Body of pancreas (tissue), 4 donors: ENCODE measurements around the gene AKAP13. TPM values are rescaled to one million over a fixed set of nuclear protein-coding genes. Genes with fewer than 3 reads are reported as not detected.

ENCODE experiments used
- ATAC-seq: fragments of 150-250 bp; one replicate; pipeline ENCODE4 v1.9.1; 2016
- DNase-seq, 4 donors: peaks; one replicate each; pipeline ENCODE4 v3.0.0-alpha.2; 2019
- H3K27ac ChIP-seq, 4 donors: fragments of 200-600 bp; sonication (generic); 1 replicate in 3 of 4; 2 replicates in 1 of 4; pipeline versions ENCODE4 v1.5.1 to v1.6.1; 2016 to 2019; ENCODE audit warnings: mild to moderate bottlenecking in 1 of 4, mixed read lengths in 1 of 4, moderate library complexity in 1 of 4
- H3K27me3 ChIP-seq, 2 donors: fragments of 200-600 bp; sonication (generic); one replicate each; pipeline ENCODE4 v1.6.0; 2016; ENCODE audit warnings: mild to moderate bottlenecking in 1 of 2
- H3K36me3 ChIP-seq, 2 donors: fragments of 200-600 bp; sonication (generic); replicated peaks in 1 of 2; 2 replicates each; pipeline ENCODE4 v1.5.1; 2016; ENCODE audit warnings: low read depth in 2 of 2; ENCODE audit not compliant: insufficient read depth in 1 of 2
- H3K4me1 ChIP-seq: fragments of 200-600 bp; sonication (generic); one replicate; pipeline ENCODE4 v1.6.0; 2016
- H3K4me3 ChIP-seq, 2 donors: fragments of 200-600 bp; sonication (generic); 1 replicate in 1 of 2; 2 replicates in 1 of 2; pipeline ENCODE4 v1.5.1; 2016 to 2019
- H3K9me3 ChIP-seq, 3 donors: fragments of 200-600 bp; sonication (generic); 1 replicate in 2 of 3; 2 replicates in 1 of 3; pipeline ENCODE4 v1.5.1; 2016
- CTCF ChIP-seq, 7 experiments: fragments of 450-650 bp in 4 of 7; fragments of 200-600 bp in 3 of 7; sonication (generic) in 3 of 7; IDR thresholded peaks; one replicate each; pipeline ENCODE4 v1.5.1; 2016 to 2019; ENCODE audit warnings: antibody characterized with exemption in 7 of 7
- POLR2A ChIP-seq, 3 donors: fragments of 450-650 bp; IDR thresholded peaks; one replicate each; pipeline ENCODE4 v1.6.1; 2016; ENCODE audit warnings: antibody characterized with exemption in 3 of 3, mild to moderate bottlenecking in 2 of 3
- WGBS, 2 donors: methylation state at CpG; one replicate each; pipeline ENCODE4 v1.1.5; 2017; 5-methylcytosine and 5-hydroxymethylcytosine counted together
- intact Hi-C: fragments of 100-400 bp; cut with DNase I; formaldehyde crosslinking; loops from one replicate; pipeline ENCODE4 v1.15.1; 2023
- total RNA-seq, 2 donors: library from RNA; depleted of rRNA; stranded (reverse); fragments of >200 nt; gene quantifications; one replicate each; pipeline ENCODE4 v1.1.0, GENCODE V29; 2016

The AKAP13 gene
- total RNA-seq, 2 donors from 2014 or later, result 102 to 160 TPM

- peaks cover 78% of the 10 kb centered on the region for H3K4me1 ChIP-seq
- intact Hi-C loops, result no loop called here
- no peak overlapping the region for H3K4me3 ChIP-seq
- no peak for TF ChIP-seq POLR2A (IDR thresholded peaks at IDR 0.05)
- TF ChIP-seq CTCF (IDR thresholded peaks at IDR 0.05), result no peak
- DNase-seq (no peak), ATAC-seq (no peak)
- H3K36me3 ChIP-seq, result peaks cover 0 to 1% of the 10 kb centered on the region in 2 donors
- no peaks in the 10 kb centered on the region for H3K27me3 ChIP-seq
- H3K27ac ChIP-seq, result peak overlapping the region in 1 of 4 donors; percentile 18
- no peaks in the 10 kb centered on the region for H3K9me3 ChIP-seq
- 94 to 97% methylated on average over 4 of the region's 4 CpGs for WGBS, 2 donors
These were observed 215.6 kb downstream of the AKAP13 start for GRCh38 chr15:85595804-85596536.

GRCh38 chr15:85597155-85597815, 216.9 kb downstream of the AKAP13 start:
- H3K27ac ChIP-seq, result no peak overlapping the region
- H3K36me3 ChIP-seq, result peaks cover 0 to 1% of the 10 kb centered on the region in 2 donors
- no peaks in the 10 kb centered on the region for H3K9me3 ChIP-seq
- WGBS, 2 donors, result 47% methylated on average over 2 of the region's 2 CpGs
- intact Hi-C loops, result no loop called here
- peaks cover 65% of the 10 kb centered on the region for H3K4me1 ChIP-seq
- no peak overlapping the region for H3K4me3 ChIP-seq
- no peaks in the 10 kb centered on the region for H3K27me3 ChIP-seq
- no peak for ATAC-seq
- no peak for DNase-seq
- no peak for TF ChIP-seq CTCF (IDR thresholded peaks at IDR 0.05)

- H3K9me3 ChIP-seq, result no peaks in the 10 kb centered on the region
- ATAC-seq, result no peak
- intact Hi-C loops, result no loop called here
- H3K4me3 ChIP-seq, result no peak overlapping the region
- WGBS, 2 donors, result 63 to 84% methylated on average over 4 of the region's 4 CpGs
- no peaks in the 10 kb centered on the region for H3K27me3 ChIP-seq
- peaks cover 0 to 1% of the 10 kb centered on the region in 2 donors for H3K36me3 ChIP-seq
- peak overlapping the region in 2 of 4 donors; percentile 4 to 6 for H3K27ac ChIP-seq
- TF ChIP-seq CTCF (IDR thresholded peaks at IDR 0.05) (no peak), POLR2A (IDR thresholded peaks at IDR 0.05) (no peak)
- peaks cover 57% of the 10 kb centered on the region for H3K4me1 ChIP-seq
- no peak for DNase-seq
These were observed 217.8 kb downstream of the AKAP13 start for GRCh38 chr15:85598219-85598618.

- Histone ChIP-seq H3K36me3 (peaks cover 0 to 1% of the 10 kb centered on the region in 2 donors), H3K9me3 (no peaks in the 10 kb centered on the region), H3K4me3 (no peak overlapping the region), H3K27me3 (no peaks in the 10 kb centered on the region), H3K27ac (peak overlapping the region; percentile 4 to 17 (median 9)), H3K4me1 (peaks cover 52% of the 10 kb centered on the region)
- TF ChIP-seq CTCF (IDR thresholded peaks at IDR 0.05), result no peak
- TF ChIP-seq POLR2A (IDR thresholded peaks at IDR 0.05), result no peak
- intact Hi-C loops, result no loop called here
- 76 to 78% methylated on average over 5 of the region's 5 CpGs for WGBS, 2 donors
- DNase-seq (no peak), ATAC-seq (no peak)
These were observed 218.5 kb downstream of the AKAP13 start for GRCh38 chr15:85598718-85599398.
